SK-N-SH (cell line): ENCODE measurements around the gene KCNC3. TPM values are rescaled to one million over a fixed set of nuclear protein-coding genes. Genes with fewer than 3 reads are reported as not detected.

Experiments
- CTCF ChIA-PET: fragments of 300-600, 350-600 bp; formaldehyde crosslinking; extraction: SDS; loops from one replicate; lab custom pipeline; 2021; lab: Yijun Ruan, JAX
- POLR2A ChIA-PET: fragments of 350-600 bp; sonication (Branson Sonifier 250); formaldehyde crosslinking; extraction: SDS; loops from one replicate; lab custom pipeline; 2020; ENCODE audit warnings: antibody characterized with exemption, inconsistent platforms; lab: Yijun Ruan, JAX
- DNase-seq: peaks from one replicate; pipeline ENCODE4 v3.0.0; 2012
- H2AFZ ChIP-seq: fragments of 200-600 bp; sonication (generic); 2 replicates; pipeline ENCODE4 v1.8.1; 2016; ENCODE audit warnings: antibody characterized with exemption, mild to moderate bottlenecking, low read depth
- H3F3A ChIP-seq: fragments of 200-600 bp; sonication (generic); replicated peaks from 2 replicates; pipeline ENCODE3; 2016; ENCODE audit warnings: antibody characterized with exemption, mild to moderate bottlenecking; ENCODE audit not compliant: insufficient read depth
- H3K27ac ChIP-seq, 2 experiments: fragments of 200-500 bp in 1 of 2; fragments of 200-600 bp in 1 of 2; sonication (Bioruptor generic) in 1 of 2; sonication (generic), shearing (Covaris generic) in 1 of 2; 2 replicates each; pipeline versions ENCODE4 v1.5.1 to v1.6.1; 2014 to 2016; ENCODE audit warnings: low read depth in 2 of 2, inconsistent platforms in 1 of 2, low read length in 1 of 2, mild to moderate bottlenecking in 1 of 2, mixed read lengths in 1 of 2
- H3K27me3 ChIP-seq: fragments of 200-600 bp; sonication (generic), shearing (Covaris generic); 2 replicates; pipeline ENCODE4 v1.6.1; 2016; ENCODE audit warnings: mixed run types; ENCODE audit not compliant: insufficient read depth
- H3K36me3 ChIP-seq, 2 experiments: fragments of 200-500 bp in 1 of 2; fragments of 200-600 bp in 1 of 2; sonication (Bioruptor generic) in 1 of 2; sonication (generic) in 1 of 2; replicated peaks in 1 of 2; 2 replicates each; pipeline versions ENCODE3 to v1.5.1; 2014 to 2016; ENCODE audit warnings: low read length in 1 of 2, mild to moderate bottlenecking in 1 of 2; ENCODE audit not compliant: insufficient read depth in 2 of 2, control insufficient read depth in 1 of 2
- H3K4me1 ChIP-seq, 2 experiments: fragments of 200-500 bp in 1 of 2; fragments of 200-600 bp in 1 of 2; sonication (Bioruptor generic) in 1 of 2; sonication (generic), shearing (Covaris generic) in 1 of 2; 2 replicates each; pipeline versions ENCODE4 v1.5.1 to v1.6.1; 2014 to 2016; ENCODE audit warnings: low read depth in 1 of 2, low read length in 1 of 2, mixed run types in 1 of 2; ENCODE audit not compliant: insufficient read depth in 2 of 2, control insufficient read depth in 1 of 2
- H3K4me2 ChIP-seq: fragments of 200-600 bp; sonication (generic), shearing (Covaris generic); 2 replicates; pipeline ENCODE4 v1.6.1; 2017; ENCODE audit warnings: mixed run types
- H3K4me3 ChIP-seq, 2 experiments: fragments of 200-500 bp in 1 of 2; fragments of 200-600 bp in 1 of 2; sonication (Bioruptor generic) in 1 of 2; sonication (generic), shearing (Covaris generic) in 1 of 2; 2 replicates each; pipeline versions ENCODE4 v1.5.1 to v1.8.1; 2014 to 2016; ENCODE audit warnings: low read depth in 2 of 2, inconsistent platforms in 1 of 2, low read length in 1 of 2, mild to moderate bottlenecking in 1 of 2, mixed read lengths in 1 of 2, moderate library complexity in 1 of 2
- H3K79me2 ChIP-seq: fragments of 200-600 bp; sonication (generic); 2 replicates; pipeline ENCODE4 v1.8.1; 2017; ENCODE audit warnings: mild to moderate bottlenecking; ENCODE audit not compliant: insufficient read depth
- H3K9ac ChIP-seq: fragments of 200-600 bp; sonication (generic); 2 replicates; pipeline ENCODE4 v1.6.1; 2017; ENCODE audit warnings: mixed run types
- H3K9me2 ChIP-seq: fragments of 200-600 bp; sonication (generic); 2 replicates; pipeline ENCODE4 v1.6.1; 2017; ENCODE audit warnings: mixed run types
- H3K9me3 ChIP-seq: fragments of 200-600 bp; sonication (generic); 2 replicates; pipeline ENCODE4 v1.6.1; 2017; ENCODE audit warnings: mixed run types, mild to moderate bottlenecking, moderate library complexity
- H4K20me1 ChIP-seq: fragments of 200-600 bp; sonication (generic); 2 replicates; pipeline ENCODE4 v1.6.1; 2017; ENCODE audit warnings: mild to moderate bottlenecking, mixed run types; ENCODE audit not compliant: insufficient read depth
- CHD2 ChIP-seq: fragments of 150-350 bp; IDR thresholded peaks from 2 replicates; pipeline ENCODE4 v1.6.1; 2018; ENCODE audit warnings: low read length; ENCODE audit not compliant: partially characterized antibody
- ELF1 ChIP-seq: IDR thresholded peaks from 2 replicates; pipeline ENCODE4 v1.4.0; 2012
- EP300 ChIP-seq, 2 experiments: IDR thresholded peaks; 2 replicates each; pipeline versions ENCODE4 v1.4.0 to v1.6.1; 2012; ENCODE audit warnings: borderline replicate concordance in 1 of 2, low read depth in 1 of 2, low read length in 1 of 2
- EZH2phosphoT487 ChIP-seq: fragments of 200-600 bp; sonication (generic); IDR thresholded peaks from 2 replicates; pipeline ENCODE4 v1.6.1; 2017; ENCODE audit warnings: low read depth, mixed run types, mild to moderate bottlenecking, antibody characterized with exemption, moderate library complexity, borderline replicate concordance
- FOSL2 ChIP-seq: IDR thresholded peaks from 2 replicates; pipeline ENCODE4 v1.4.0; 2012; ENCODE audit warnings: low read depth, mild to moderate bottlenecking, moderate library complexity, borderline replicate concordance
- FOXJ3 ChIP-seq: sonication (generic); formaldehyde crosslinking; IDR thresholded peaks from 2 replicates; pipeline ENCODE4 v1.5.1; 2020; ENCODE audit warnings: mild to moderate bottlenecking, missing genetic modification reagents
- GABPA ChIP-seq: IDR thresholded peaks from 2 replicates; pipeline ENCODE4 v1.4.0; 2012; ENCODE audit warnings: low read depth, mild to moderate bottlenecking
- JUND ChIP-seq: IDR thresholded peaks from 2 replicates; pipeline ENCODE4 v1.4.0; 2012
- MEF2A ChIP-seq: IDR thresholded peaks from 2 replicates; pipeline ENCODE4 v1.4.0; 2012; ENCODE audit warnings: low read depth, borderline replicate concordance
- MXI1 ChIP-seq: IDR thresholded peaks from 2 replicates; pipeline ENCODE4 v1.6.1; 2012; ENCODE audit warnings: mild to moderate bottlenecking, low read depth, low read length, improper control_type of control experiment
- POLR2AphosphoS5 ChIP-seq: IDR thresholded peaks from 2 replicates; pipeline ENCODE4 v1.6.1; 2012; ENCODE audit warnings: low read depth, low read length
- RCOR1 ChIP-seq: fragments of 150-350 bp; IDR thresholded peaks from 2 replicates; pipeline ENCODE4 v1.6.1; 2017; ENCODE audit warnings: antibody characterized with exemption, low read length
- SMC3 ChIP-seq: IDR thresholded peaks from 2 replicates; pipeline ENCODE4 v1.6.1; 2012; ENCODE audit warnings: low read depth, low read length, improper control_type of control experiment
- TAF1 ChIP-seq: IDR thresholded peaks from 2 replicates; pipeline ENCODE4 v1.6.1; 2012; ENCODE audit warnings: low read depth, mild to moderate bottlenecking, low read length, moderate library complexity, borderline replicate concordance
- TCF12 ChIP-seq: IDR thresholded peaks from 2 replicates; pipeline ENCODE4 v1.4.0; 2012
- TEAD4 ChIP-seq: IDR thresholded peaks from 2 replicates; pipeline ENCODE4 v1.4.0; 2012; ENCODE audit warnings: mild to moderate bottlenecking, borderline replicate concordance; ENCODE audit not compliant: insufficient read depth
- WGBS: methylation state at CpG from one replicate; pipeline ENCODE4 v1.1.6; 2017; ENCODE audit warnings: low lambda C conversion rate; 5-methylcytosine and 5-hydroxymethylcytosine counted together
- polyA plus RNA-seq, 3 experiments: library from polyadenylated mRNA; depleted of rRNA; stranded (reverse); fragments of >200 nt; gene quantifications; 2 replicates each; pipeline ENCODE4 v1.2.3, GENCODE V29; 2012
- TF ChIP-seq, protein P1 (sequence below): IDR thresholded peaks from 2 replicates; pipeline ENCODE4 v1.4.0; 2012; ENCODE audit warnings: low read depth, borderline replicate concordance
- TF ChIP-seq, protein P2 (sequence below): fragments of 150-350 bp; IDR thresholded peaks from 2 replicates; pipeline ENCODE4 v1.6.1; 2017; ENCODE audit warnings: antibody characterized with exemption, low read length, low read depth, borderline replicate concordance

KCNC3 gene
- polyA plus RNA-seq, 1 of the 3 experiments (the other 2 are of a cell fraction) = 0.30 TPM

DNA sequence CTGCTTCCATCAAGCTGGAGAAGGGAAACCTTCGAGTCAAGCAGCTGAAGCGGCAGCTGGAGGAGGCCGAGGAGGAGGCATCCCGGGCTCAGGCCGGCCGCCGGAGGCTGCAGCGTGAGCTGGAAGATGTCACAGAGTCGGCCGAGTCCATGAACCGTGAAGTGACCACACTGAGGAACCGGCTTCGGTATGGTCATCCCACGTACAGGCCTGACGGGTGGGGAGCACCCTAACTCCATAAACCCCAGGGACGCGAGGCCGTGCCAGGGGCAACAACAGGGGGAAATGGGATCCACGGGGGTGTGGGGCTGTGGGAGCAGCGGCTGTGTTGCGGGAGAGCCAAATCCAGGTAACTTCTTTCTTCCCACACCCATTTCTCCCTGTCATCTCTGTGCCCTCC, 20.2 kb downstream of the KCNC3 start:
- no peak overlapping the region for H3K27ac ChIP-seq
- TF ChIP-seq ELF1 (no peak), FOSL2 (no peak), TAF1 (no peak), SMC3 (no peak)
- TF ChIP-seq, protein P1, sequence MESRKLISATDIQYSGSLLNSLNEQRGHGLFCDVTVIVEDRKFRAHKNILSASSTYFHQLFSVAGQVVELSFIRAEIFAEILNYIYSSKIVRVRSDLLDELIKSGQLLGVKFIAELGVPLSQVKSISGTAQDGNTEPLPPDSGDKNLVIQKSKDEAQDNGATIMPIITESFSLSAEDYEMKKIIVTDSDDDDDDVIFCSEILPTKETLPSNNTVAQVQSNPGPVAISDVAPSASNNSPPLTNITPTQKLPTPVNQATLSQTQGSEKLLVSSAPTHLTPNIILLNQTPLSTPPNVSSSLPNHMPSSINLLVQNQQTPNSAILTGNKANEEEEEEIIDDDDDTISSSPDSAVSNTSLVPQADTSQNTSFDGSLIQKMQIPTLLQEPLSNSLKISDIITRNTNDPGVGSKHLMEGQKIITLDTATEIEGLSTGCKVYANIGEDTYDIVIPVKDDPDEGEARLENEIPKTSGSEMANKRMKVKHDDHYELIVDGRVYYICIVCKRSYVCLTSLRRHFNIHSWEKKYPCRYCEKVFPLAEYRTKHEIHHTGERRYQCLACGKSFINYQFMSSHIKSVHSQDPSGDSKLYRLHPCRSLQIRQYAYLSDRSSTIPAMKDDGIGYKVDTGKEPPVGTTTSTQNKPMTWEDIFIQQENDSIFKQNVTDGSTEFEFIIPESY = no peak
- TF ChIP-seq, protein P2, sequence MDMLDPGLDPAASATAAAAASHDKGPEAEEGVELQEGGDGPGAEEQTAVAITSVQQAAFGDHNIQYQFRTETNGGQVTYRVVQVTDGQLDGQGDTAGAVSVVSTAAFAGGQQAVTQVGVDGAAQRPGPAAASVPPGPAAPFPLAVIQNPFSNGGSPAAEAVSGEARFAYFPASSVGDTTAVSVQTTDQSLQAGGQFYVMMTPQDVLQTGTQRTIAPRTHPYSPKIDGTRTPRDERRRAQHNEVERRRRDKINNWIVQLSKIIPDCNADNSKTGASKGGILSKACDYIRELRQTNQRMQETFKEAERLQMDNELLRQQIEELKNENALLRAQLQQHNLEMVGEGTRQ = no peak
- H3K9me3 ChIP-seq = no peaks in the 10 kb centered on the region

DNA sequence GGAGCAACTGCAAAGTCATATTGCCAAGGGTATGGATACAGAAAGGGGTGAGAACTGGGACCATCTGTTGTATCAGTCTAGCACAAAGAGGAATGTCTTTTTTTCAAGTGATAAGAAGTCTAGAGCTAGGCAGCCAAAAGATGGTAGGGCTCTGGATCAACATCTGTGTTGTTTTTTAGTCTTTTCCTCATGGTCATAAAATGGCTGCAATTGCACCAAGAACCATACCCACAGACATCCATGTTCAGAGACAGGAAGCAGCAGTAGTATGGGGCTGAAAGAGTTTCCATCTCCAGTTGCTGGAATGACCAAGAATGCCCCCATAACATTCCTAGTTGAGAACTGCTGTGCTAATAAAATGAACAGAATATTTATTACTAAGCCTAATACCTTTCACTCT, 25.6 kb downstream of the KCNC3 start:
- TF ChIP-seq EZH2phosphoT487 (no peak), GABPA (no peak), TCF12 (no peak), FOSL2 (no peak), JUND (no peak), MXI1 (no peak), FOXJ3 (no peak), CHD2 (no peak), EP300 (IDR thresholded peaks at IDR 0.05; ENCODE audit: borderline replicate concordance in 1 of 2, low read depth in 1 of 2, low read length in 1 of 2) (no peak), POLR2AphosphoS5 (no peak), SMC3 (no peak), TAF1 (no peak), MEF2A (no peak), TEAD4 (no peak), RCOR1 (no peak)
- no peaks in the 10 kb centered on the region for H4K20me1 ChIP-seq
- H3K9me3 ChIP-seq = no peaks in the 10 kb centered on the region
- peaks cover 23% of the 10 kb centered on the region; the same call in 1 of the 2 replicates for H3K27me3 ChIP-seq
- no peak overlapping the region for H3K4me2 ChIP-seq
- ChIA-PET POLR2A (no interaction called here), CTCF (no interaction called here)
- no peaks in the 10 kb centered on the region for H3K79me2 ChIP-seq
- H3K27ac ChIP-seq = no peak overlapping the region
- no peak overlapping the region for H2AFZ ChIP-seq
- H3K4me1 ChIP-seq = no peaks in the 10 kb centered on the region
- H3K9ac ChIP-seq = no peak overlapping the region
- H3F3A ChIP-seq = no peaks in the 10 kb centered on the region
- H3K9me2 ChIP-seq = no peaks in the 10 kb centered on the region
- H3K4me3 ChIP-seq = no peak overlapping the region
- H3K36me3 ChIP-seq = no peaks in the 10 kb centered on the region
- no peak for DNase-seq

More for the DNA sequence above, 20.2 kb downstream of the KCNC3 start:
- no peak for DNase-seq
- no peak overlapping the region for H3K4me3 ChIP-seq
- peaks cover 4% of the 10 kb centered on the region for H3F3A ChIP-seq
- no peaks in the 10 kb centered on the region; a peak in 1 of 4 replicates for H3K4me1 ChIP-seq
- H3K79me2 ChIP-seq = no peaks in the 10 kb centered on the region
- H4K20me1 ChIP-seq = no peaks in the 10 kb centered on the region
- H2AFZ ChIP-seq = no peak overlapping the region
- H3K9me2 ChIP-seq = no peaks in the 10 kb centered on the region
- no peak overlapping the region for H3K9ac ChIP-seq
- peaks cover 52% of the 10 kb centered on the region for H3K27me3 ChIP-seq
- CTCF ChIA-PET = interaction anchor here (2.3 kb wide), 1 partner anchor 20 kb away, joined by 10 read pairs; the partner anchor contains the start of gene KCNC3
- POLR2A ChIA-PET = no interaction called here
- H3K4me2 ChIP-seq = no peak overlapping the region
- H3K36me3 ChIP-seq = no peaks in the 10 kb centered on the region
- 19% methylated on average over 21 of the region's 21 CpGs for WGBS
